K562 (cell line): ENCODE measurements around the gene WDR13. TPM values are rescaled to one million over a fixed set of nuclear protein-coding genes. Genes with fewer than 3 reads are reported as not detected.

Experiments used
- CEBPZ ChIP-seq: fragments of 150-350 bp; IDR thresholded peaks from 2 replicates; pipeline ENCODE4 v1.6.1; 2014; ENCODE audit warnings: low read depth, mild to moderate bottlenecking, low read length, borderline replicate concordance
- ELF1 ChIP-seq: fragments of 200-800 bp; sonication (Bioruptor generic); IDR thresholded peaks from 2 replicates; pipeline ENCODE4 v1.6.1; 2016; ENCODE audit warnings: missing genetic modification characterization, missing compliant biosample characterization
- EZH2 ChIP-seq: IDR thresholded peaks from 2 replicates; pipeline ENCODE4 v1.6.1; 2012; ENCODE audit warnings: low read depth, mild to moderate bottlenecking, inconsistent platforms, low read length, borderline replicate concordance
- HDAC3 ChIP-seq: fragments of 450-650 bp; IDR thresholded peaks from 2 replicates; pipeline ENCODE4 v1.6.1; 2018; ENCODE audit warnings: borderline replicate concordance, mild to moderate bottlenecking, moderate library complexity; ENCODE audit not compliant: partially characterized antibody
- HDAC6 ChIP-seq: IDR thresholded peaks from 2 replicates; pipeline ENCODE4 v1.6.1; 2012; ENCODE audit warnings: low read depth, mild to moderate bottlenecking, control low read depth, inconsistent platforms, low read length, moderate library complexity
- HLTF ChIP-seq: fragments of 450-650 bp; IDR thresholded peaks from 2 replicates; pipeline ENCODE4 v1.6.1; 2016
- HNRNPL ChIP-seq: fragments of 200-400 bp; formaldehyde crosslinking; IDR thresholded peaks from 2 replicates; pipeline ENCODE4 v1.6.1; 2017; ENCODE audit warnings: low read depth, mild to moderate bottlenecking, low read length
- ILF3 ChIP-seq: fragments of 450-650 bp; IDR thresholded peaks from 2 replicates; pipeline ENCODE4 v1.6.1; 2018; ENCODE audit warnings: antibody characterized with exemption, mild to moderate bottlenecking, moderate library complexity, borderline replicate concordance
- IRF2 ChIP-seq: sonication (generic); formaldehyde crosslinking; IDR thresholded peaks from 2 replicates; pipeline ENCODE4 v1.8.1; 2022; ENCODE audit warnings: mild to moderate bottlenecking, missing genetic modification reagents
- LCOR ChIP-seq: sonication (generic); formaldehyde crosslinking; IDR thresholded peaks from 2 replicates; pipeline ENCODE4 v1.8.0; 2022; ENCODE audit warnings: mild to moderate bottlenecking, missing genetic modification reagents
- PCBP2 ChIP-seq: fragments of 200-400 bp; formaldehyde crosslinking; IDR thresholded peaks from 2 replicates; pipeline ENCODE4 v1.6.1; 2018; ENCODE audit warnings: low read length, low read depth, mild to moderate bottlenecking, moderate library complexity; ENCODE audit not compliant: poor library complexity, severe bottlenecking
- RFX5 ChIP-seq: IDR thresholded peaks from 2 replicates; pipeline ENCODE4 v1.6.1; 2011; ENCODE audit warnings: low read depth, mild to moderate bottlenecking, improper control_type of control experiment, low read length
- TCF7 ChIP-seq: sonication (generic); IDR thresholded peaks from 2 replicates; pipeline ENCODE4 v1.6.1; 2016; ENCODE audit warnings: antibody characterized with exemption, borderline replicate concordance
- TEAD4 ChIP-seq, 2 experiments: sonication (generic) in 1 of 2; formaldehyde crosslinking in 1 of 2; IDR thresholded peaks; 2 replicates each; pipeline versions ENCODE4 v1.6.1 to v1.8.0; 2012 to 2022; ENCODE audit warnings: borderline replicate concordance in 1 of 2, inconsistent platforms in 1 of 2, low read length in 1 of 2, mild to moderate bottlenecking in 1 of 2, missing genetic modification reagents in 1 of 2
- ZBTB1 ChIP-seq: sonication (generic); formaldehyde crosslinking; IDR thresholded peaks from 2 replicates; pipeline ENCODE4 v1.8.1; 2023; ENCODE audit warnings: missing genetic modification reagents, low read depth, mild to moderate bottlenecking, borderline replicate concordance
- ZFP1 ChIP-seq: fragments of 450-650 bp; formaldehyde crosslinking; IDR thresholded peaks from 2 replicates; pipeline ENCODE4 v1.4.0; 2020; ENCODE audit warnings: mild to moderate bottlenecking, mixed read lengths
- ZHX1 ChIP-seq: fragments of 150-350 bp; conservative IDR thresholded peaks from 2 replicates; pipeline ENCODE4 v1.6.1; 2014; ENCODE audit warnings: low read length
- ZNF217 ChIP-seq: sonication (generic); formaldehyde crosslinking; IDR thresholded peaks from 2 replicates; pipeline ENCODE4 v1.8.0; 2022; ENCODE audit warnings: mild to moderate bottlenecking, missing genetic modification reagents
- ZNF395 ChIP-seq: fragments of 200-800 bp; sonication (Bioruptor generic); IDR thresholded peaks from 2 replicates; pipeline ENCODE4 v1.6.1; 2017; ENCODE audit warnings: missing genetic modification characterization, missing compliant biosample characterization
- ZNF41 ChIP-seq: fragments of 250-450 bp; sonication (Bioruptor Pico); conservative IDR thresholded peaks from 2 replicates; pipeline ENCODE4 v1.4.0; 2020; ENCODE audit warnings: mild to moderate bottlenecking
- ZSCAN29 ChIP-seq: fragments of 450-650 bp; IDR thresholded peaks from 2 replicates; pipeline ENCODE4 v1.6.1; 2017
- polyA plus RNA-seq, 8 experiments: library from polyadenylated mRNA; depleted of rRNA in 4 of 8; stranded (reverse) in 5 of 8; unstranded in 3 of 8; fragments of >200 nt; fragmentation: Nextera tagmentation in 2 of 8; fragmentation: Illumina TruSeq in 1 of 8; extraction: Ambion mirVana in 2 of 8; extraction: Trizol in 1 of 8; gene quantifications; 2 replicates each; pipeline versions ENCODE4 v1.2.1 to v1.2.3, GENCODE V29; 2011 to 2014; ENCODE audit warnings: inconsistent platforms in 1 of 8, missing spikeins in 1 of 8
- total RNA-seq, 7 experiments: library from RNA; depleted of rRNA in 6 of 7; stranded (reverse); fragments of >200 nt in 6 of 7; fragmentation: Illumina TruSeq in 2 of 7; extraction: Trizol in 2 of 7; gene quantifications; 2 replicates each; pipeline versions ENCODE4 v1.2.1 to v1.2.3, GENCODE V29; 2011 to 2021; ENCODE audit warnings: low replicate concordance in 1 of 7

WDR13 gene
- total and polyA plus RNA-seq, 9 of the 15 experiments (the other 6 are each of a cell fraction or from before 2014, with no cell fraction given): 7.4 to 70.5 (median 31.4) TPM

- no peak for TF ChIP-seq ZNF395 (CRISPR knock-in tag)
- no peak for TF ChIP-seq ZFP1 (CRISPR knock-in tag)
- TF ChIP-seq TEAD4 (IDR thresholded peaks at IDR 0.05; ENCODE audit: low read length): peak; percentile 40; the same call in 1 of the 2 replicates
- no peak for TF ChIP-seq TEAD4 (CRISPR knock-in tag; IDR thresholded peaks at IDR 0.05; ENCODE audit: borderline replicate concordance)
- no peak for TF ChIP-seq ZSCAN29
- no peak for TF ChIP-seq IRF2 (CRISPR knock-in tag)
- TF ChIP-seq TCF7: peak; percentile 62; the same call in 1 of the 2 replicates
- TF ChIP-seq LCOR (CRISPR knock-in tag): 0 out of 2 replicates have a peak, but pooled peaks have one; percentile 73
- no peak for TF ChIP-seq ELF1 (tag)
- TF ChIP-seq PCBP2: no peak
- no peak for TF ChIP-seq ILF3
- no peak for TF ChIP-seq ZNF217 (CRISPR knock-in tag)
- TF ChIP-seq RFX5: no peak
- TF ChIP-seq HNRNPL: no peak
- no peak for TF ChIP-seq EZH2
- TF ChIP-seq ZNF41 (CRISPR knock-in tag): no peak
- no peak; the same call in 1 of the 2 replicates for TF ChIP-seq ZHX1
- no peak for TF ChIP-seq ZBTB1
- TF ChIP-seq HLTF: no peak
- TF ChIP-seq HDAC6: no peak
- no peak for TF ChIP-seq CEBPZ
- TF ChIP-seq HDAC3: no peak
These were observed 34.2 kb downstream of the WDR13 start (continued) for GRCh38 chrX:48631376-48632090.
